GM03348 (cell line): ENCODE measurements around the gene CAB39L.
A peak's percentile ranks its signal among the peaks of the same experiment; 100 is the strongest.
"Not testable (repeated sequence)": the region's sequence is repeated elsewhere in the genome, so short reads cannot be mapped to it uniquely, and the experiment has no call there.

Experiments
- DNase-seq: peaks from one replicate; pipeline ENCODE4 v3.0.0; 2012; ENCODE audit warnings: low spot score

Gene CAB39L

DNA sequence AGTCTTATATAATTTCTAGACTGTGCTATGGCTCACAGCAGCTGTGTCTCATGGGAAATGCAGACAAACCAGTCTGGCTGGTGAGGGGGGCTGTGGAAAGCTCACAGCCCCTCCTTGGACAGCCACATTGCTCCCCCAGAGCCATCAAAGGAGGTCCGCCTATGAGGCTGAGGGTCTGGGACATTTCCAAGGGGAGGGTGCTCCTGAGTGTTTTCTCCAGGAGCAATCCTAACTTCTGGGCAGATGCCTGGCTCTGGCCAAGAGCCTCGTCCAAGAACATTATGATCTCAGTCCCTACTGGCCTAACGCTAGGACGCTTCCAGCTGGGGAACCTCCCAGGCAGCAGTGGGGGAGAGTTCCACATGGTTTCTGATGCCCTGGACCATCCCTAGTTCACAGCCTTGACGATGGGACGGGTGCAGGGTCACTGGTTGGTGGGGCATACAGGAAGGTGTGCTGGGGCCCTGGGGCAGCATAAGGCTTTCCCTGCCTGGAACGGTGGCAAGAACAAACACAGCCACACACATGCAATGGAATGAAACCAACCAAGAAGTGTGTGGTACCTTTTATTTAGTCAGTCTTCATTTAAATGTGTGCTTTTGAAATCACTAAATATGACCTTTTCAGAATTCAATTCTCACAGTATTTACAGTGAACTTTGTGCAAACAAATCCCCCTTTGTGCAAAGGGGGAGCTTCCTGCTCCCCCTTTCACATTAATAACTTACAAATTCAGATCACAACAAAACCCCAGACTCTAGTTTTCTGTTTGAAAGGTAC, 135.6 kb downstream of the CAB39L start:
- peak; percentile 83 for DNase-seq

DNA sequence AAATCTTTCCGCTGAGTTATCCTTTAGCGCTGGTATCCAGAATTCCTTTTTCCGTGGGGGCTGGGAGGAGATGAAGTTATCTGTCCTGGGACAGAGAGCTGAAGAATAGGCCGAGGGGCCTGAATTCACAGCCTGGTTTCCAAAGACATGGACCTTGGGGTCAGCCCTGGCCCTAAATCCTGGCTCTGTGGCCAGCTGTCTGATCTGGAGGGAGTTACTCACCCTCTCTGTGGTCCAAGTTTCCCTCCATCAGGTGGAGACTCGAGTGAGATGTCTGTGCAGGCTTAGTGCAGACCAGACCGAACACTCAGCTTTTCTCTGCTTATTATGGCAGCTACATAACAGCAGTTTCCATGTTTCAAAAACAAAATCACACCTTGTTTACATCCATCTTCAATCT, 136.5 kb downstream of the CAB39L start:
- DNase-seq: no peak

DNA sequence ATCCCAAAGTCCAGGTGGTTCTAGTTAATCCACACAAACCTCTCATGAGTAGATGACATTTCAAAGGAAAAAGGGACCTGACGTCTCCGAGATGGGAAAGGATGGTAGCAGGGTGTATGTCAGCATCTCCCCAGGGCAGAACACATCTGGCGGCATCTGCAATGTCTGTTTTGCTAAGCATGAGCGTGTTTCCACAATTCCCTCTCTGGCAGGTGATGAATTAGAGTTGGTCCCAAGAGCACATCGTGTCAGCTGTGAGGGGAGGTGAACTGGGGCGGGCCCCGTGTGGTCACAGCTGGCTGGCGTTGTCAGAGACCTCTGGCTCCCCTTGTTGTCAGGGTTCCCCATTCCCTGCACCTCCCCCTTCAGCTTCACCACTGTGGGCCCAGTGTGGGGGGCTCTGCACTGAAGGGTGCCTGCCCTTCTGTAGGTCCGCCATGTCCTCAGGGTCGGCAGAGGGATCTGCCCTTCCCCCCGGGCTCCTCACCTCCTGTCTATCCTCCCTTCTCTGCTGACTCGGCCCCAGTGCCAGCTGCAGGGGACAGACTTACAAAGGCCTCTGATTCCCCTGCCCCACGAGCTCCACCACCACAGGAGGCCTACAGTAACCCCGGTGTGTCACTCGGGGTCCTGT, 138.0 kb downstream of the CAB39L start:
- no peak for DNase-seq

DNA sequence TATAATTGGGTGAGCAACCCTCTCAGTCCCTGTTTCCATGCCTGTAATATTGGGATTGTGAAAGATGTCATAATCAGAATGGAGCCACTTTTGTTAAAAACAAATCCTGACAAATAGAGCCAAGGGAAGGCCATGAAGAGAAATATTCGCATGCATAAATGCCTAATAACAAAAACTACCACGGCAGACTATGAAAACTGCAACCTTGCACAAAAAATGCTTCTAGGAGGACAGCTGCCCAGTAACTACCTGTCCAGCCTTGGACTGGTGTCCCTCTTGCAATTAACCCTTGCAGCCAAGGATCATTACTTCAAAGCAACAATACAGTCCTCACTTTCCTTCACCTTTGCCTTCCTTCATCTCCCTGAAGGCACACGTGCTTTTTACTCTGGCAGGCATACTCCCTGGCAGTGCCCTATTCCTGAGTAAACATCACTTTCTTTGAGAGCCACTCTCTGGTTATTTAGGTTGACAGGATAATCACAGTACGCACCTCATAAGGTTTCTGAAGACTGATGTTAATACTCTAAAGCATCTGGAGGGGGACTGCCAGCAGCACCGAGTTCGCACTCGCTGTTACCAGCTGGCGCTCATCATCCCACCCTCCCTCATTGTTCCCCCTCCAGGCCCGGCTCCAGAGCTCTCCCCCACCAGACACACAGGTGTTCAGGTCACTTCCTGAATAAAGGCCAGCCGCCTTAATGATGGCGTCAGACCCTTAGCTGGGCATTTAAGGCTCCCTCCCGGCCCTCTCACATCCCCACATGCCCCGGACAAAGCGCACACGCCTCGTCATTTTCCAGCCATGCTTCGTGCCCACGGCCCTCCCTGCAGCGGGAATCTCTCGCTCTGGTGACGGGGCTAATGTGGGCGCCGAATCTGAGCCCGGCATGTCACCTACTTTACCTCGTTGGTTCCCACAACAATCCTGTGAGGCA, 138.8 kb downstream of the CAB39L start:
- DNase-seq: no peak

DNA sequence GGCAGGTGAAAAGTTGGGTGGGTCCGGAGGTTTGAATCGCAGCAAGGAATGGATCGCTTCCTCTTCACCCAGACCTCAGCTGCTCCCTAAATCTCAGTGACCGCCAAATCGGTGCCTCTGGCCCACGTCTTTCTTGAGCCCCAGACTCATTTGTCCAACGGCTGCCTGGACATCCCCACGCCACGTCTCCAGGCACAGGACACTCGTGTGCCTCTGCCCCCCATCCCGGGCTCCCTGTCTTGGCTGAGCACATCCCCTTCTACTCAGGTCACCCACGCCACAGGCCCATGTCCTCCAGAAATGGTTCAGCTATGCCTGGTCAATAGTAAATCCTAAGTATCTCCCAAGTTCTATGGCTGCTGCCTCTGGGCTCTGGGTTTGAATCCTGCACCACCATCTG, 139.5 kb downstream of the CAB39L start:
- DNase-seq: no peak

DNA sequence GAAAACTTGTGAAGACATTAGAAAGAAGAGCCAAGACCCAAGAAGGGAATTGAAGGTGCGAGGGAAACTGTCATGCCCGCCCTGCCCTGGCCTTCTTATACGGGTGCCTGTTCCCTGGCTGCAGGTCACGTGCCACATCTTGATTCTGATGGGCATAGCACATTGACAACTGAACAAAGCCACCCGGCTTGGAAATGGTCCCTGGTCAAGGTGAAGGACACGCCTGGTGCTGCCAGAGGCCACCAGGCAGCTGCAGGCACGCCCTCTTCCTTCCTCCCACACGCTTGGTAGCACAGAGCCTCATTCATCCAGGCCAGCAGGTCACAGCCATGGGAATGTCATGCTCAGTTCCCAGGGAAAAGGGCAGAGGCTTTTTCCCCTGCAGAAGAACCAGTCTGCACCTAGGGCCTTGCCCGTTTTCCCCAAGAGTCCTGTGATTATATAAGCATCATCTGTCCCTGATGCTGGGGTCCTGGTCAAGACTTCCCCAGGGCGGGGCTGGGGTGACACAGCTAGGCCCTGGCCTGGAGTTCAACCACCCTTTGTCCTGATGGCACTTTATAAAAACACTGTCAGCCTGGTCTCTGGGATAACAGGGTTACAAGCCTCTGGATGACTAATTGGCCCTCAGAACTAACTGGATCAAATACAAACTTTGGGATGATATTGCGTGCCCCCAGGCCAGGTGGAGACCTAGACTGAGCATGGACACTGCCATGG, 140.2 kb downstream of the CAB39L start:
- no peak for DNase-seq

DNA sequence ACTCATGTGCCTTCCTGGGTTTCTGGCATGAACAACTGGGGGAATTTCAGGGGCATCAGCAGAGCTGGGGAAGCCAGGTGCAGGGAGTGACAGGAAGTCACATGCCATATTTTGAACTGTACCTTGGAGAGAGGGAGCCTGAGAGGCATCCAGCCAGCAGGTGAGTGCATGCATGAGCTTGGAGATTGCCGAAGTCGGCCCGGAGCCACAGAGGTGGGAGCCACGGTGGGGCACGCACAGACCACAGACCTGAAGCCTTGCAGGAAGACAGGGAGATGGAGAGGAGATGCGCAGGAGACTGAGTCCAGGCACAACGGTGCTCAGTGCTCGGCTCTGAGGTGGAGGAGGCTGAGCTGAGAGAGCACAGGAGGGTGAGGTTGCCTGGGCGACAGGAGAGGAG, 141.0 kb downstream of the CAB39L start:
- no peak for DNase-seq

DNA sequence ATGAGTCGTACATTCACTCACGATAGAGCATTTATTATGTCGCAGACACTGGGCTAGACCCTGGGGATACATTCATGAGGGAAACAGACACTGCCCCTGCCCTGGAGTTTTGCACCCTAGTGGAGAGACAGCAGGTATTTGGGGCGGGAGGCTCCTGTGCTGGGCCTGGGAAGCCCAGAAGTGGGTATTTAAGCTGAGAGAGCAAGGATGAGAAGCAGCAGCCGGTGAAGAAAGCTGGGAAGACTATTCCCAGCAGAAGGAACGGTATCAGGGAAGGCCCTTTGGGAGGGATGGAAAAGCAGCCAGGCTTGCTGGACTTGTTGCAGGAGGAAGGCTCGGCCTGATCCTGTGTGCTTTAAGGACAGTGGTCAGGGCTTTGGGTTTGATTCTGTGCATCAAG, 141.6 kb downstream of the CAB39L start:
- no peak for DNase-seq

DNA sequence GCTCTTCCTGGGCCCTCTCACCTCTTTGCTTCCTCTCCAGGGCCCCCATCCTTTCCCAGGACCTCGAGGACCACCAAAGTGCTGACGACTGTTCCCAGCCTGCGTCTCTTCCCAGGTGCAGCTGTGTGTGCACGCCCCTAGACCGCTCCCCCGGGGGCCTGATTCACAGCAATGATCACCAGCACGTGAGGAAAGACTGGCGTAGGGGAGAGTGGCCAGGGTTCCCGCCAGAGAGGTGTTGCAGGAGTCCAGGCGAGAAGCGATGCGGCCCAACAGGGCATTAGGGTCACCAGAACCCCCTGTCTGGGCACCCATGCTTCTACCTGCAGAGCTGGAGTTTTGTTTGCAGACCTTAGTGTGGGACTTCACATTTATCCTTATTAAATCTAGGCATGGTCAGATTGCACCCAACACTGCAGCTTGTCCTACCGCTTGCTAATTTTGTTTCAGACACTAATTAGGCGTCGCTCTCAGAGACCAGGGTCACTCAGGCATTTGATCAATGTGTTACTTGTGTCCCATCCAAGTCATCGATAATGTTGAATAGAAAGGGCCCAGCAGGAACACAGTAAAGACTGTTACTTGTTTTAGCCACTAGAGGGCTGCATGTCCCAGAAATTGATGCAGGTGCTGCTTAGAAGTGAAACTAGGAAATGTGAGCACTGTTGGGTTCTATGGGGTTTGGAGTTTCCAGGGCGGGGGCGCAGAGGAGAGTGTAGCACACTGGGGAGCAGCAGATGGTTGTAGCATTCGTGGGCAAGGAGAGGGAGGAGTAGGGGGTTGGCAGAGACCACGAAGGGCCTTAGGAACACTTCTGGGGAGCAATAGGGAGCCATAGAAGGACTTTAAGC, 142.9 kb downstream of the CAB39L start:
- peak; percentile 84 for DNase-seq

DNA sequence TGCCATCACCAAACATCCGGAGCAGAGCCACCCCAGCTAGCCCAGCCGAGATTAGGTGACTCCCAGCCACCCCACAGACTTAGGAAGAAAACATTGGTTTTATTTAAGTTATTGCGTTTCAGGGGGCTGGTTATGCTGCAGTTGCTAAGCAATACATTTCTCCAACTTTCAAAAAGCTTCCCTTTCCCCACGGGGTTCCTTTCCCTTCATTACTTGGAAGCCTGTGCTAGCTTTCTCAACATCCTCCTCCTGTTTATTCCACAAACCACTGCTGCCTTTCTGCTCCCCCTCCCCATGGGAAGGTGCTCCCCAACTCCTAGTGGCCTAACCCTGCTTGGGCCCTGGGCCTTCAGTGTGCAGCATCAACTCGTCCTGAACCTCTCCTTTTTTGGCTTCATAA, 143.6 kb downstream of the CAB39L start:
- no peak for DNase-seq

DNA sequence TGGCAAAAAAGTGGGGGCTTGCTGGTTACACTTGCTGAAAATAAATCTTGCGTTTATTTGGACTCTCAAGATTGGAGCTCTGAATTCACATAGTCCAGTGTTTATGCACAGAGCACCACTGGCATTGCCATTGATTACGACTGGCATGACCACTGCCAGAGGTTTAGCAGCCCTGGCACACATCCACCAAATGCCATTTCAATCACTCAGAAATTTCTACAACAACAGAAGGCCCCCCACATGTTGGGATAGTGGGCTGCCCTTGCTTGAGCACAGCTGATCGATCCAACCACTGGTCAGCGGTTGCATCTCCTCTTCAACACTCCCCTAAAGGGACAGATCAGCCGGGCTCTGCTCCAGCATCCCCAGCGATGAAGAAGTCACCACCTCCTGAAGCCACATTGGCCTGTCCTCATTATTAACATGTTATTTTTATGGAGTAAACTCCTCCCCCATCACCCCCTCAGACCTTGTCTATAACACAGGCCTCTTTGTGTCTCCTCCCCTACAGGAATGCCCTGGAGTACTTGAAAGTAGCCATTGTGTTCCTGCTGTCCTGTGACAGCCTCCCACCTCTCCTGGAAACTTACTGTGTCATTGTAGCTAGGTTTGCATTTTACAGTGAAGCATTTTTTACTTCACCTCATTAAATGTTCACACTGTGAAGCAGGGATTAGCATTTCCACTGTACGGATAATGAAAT, 144.8 kb downstream of the CAB39L start:
- no peak for DNase-seq

DNA sequence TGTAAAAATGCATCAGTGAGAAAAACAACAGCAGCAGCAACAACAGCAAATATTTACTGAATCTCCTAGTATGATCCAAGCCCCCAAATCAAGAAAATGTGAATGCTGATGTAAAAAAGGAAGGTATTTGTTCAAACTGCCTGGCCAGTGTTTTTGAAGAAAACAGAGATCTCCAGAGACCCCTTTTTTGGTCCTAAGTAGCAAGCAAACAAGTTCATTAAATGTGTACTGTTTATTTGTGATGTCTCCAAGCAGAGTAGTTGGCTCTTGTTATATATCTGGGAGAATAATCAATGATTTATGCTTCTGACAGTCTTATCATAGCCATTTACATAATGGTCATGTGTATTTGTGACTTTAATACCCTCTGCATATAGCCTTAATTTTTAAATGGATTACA, 145.4 kb downstream of the CAB39L start:
- no peak for DNase-seq

DNA sequence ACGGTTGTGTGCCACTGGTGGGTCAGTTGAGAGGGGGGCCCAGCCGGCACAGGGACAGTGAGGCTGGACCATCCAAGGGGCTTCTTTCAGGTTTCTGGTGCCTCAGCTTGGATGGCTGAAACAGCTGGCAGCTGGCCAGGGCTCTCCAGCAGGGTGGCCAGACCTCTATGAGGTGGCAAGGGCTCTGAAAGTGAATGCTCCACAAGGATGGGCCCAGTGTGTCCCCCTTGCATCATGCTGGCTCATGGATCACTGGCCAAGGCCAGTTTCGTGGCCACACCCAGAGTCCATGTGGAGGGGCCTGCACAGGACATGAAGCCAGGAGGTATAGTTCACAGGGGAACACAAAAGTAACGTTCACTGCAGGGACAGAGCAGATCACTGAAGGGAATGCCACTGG, 146.5 kb downstream of the CAB39L start:
- no peak for DNase-seq

DNA sequence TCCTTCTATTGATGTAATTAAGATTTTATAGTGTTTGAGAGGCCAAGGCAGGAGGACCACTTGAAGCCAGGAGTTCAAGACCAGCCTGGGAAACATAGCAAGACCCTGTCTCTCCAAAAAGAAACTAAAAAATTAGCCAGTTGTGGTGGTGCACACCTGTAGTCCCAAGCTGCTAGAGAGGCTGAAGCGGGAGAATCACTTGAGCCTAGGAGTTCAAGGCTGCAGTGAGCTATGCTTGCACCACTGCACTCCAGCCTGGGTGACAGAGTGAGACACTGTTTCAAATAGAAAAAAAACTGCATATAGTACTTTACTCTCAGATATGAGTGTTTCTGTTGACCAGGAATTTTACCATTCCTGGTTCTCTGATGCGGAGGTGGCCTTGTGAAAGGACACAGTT, 147.2 kb downstream of the CAB39L start:
- DNase-seq: no peak

DNA sequence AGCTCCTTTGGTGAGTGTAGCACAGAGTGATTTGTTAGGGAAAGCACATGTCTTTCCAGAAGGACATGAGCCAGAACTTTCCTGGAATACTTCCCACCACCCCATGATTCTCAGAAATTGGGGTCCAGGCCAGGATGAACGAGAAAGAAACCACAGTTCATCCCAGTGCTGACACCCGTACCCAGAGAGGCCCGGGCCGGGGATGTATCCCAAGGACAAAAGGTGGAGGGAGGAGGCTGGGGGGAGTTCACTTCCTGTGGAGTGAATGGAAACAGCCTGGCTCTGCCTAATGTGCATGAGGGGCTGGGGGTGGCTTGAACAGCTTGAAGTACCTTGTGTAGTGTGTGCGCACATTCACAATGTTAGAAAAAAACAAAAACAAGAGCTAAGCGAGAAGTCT, 148.6 kb downstream of the CAB39L start:
- DNase-seq: no peak

DNA sequence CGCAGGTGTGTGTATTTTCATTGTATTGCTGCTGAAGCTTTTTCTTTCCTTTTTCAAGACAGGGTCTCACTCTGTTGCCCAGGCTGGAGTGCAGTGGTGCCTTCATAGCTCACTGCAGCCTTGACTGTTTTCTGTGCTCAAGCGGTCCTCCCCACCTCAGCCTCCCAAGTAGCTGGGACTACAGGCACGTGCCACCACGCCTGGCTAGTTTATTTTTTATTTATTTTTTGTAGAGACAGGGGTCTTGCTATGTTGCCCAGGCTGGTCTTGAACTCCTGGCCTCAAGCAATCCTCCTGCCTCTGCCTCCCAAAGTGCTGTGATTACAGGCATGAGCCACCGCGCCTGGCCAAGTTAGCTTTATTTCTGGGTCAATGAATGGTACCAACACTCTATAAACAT, 149.1 kb downstream of the CAB39L start:
- DNase-seq: not testable (repeated sequence)

DNA sequence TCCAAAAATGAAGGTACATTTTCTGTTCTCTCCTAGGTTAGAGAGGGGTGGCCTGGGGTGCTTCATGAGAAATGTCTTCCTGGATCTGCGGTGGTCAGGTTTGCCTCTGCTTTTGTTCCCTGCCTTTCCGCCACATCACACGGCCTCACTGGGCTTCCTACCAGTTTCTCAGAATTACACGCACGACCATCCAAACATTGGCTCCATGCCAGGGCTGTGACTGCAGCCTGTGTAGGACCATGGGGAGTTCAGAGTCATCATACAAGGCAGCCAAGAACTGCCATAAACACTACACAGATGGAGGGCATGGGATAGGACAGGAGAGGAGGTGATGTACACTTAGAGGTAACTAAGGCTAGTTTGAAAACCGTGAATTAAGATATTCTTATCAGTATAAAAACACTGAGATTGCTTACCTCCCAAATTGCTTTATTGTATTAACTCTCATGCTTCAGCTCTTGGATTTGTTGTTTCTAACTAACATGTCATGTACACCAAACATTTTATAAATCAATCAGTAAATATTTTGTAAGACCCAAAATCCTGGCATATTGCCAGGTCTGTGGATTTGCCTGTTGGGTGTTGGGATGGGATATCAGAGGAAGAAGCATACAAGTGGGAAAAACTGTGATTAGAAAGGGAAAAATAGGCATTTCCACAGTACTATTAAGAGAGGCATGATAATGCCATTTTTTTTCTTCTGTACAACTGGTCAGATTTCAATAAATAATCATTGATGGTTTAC, 150.9 kb downstream of the CAB39L start:
- DNase-seq: no peak

DNA sequence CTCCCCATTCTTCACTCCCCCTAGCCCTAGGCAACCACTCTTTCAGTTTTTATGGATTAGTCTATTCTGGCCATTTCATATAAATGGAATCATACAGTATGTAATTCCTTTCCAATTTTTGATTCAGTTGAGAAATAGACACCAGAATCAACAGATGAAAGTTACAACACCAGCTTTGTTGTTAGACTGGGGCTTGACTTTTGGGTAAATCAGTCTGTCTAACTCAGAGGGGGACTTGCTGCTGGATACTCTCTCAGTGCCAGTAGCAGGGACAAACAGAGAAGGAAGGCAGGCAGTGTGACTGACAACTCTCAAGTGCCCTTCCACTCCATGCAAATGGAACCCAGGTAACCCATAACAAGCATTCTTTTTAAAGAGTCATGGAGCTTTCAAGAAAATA, 155.4 kb downstream of the CAB39L start:
- no peak for DNase-seq

DNA sequence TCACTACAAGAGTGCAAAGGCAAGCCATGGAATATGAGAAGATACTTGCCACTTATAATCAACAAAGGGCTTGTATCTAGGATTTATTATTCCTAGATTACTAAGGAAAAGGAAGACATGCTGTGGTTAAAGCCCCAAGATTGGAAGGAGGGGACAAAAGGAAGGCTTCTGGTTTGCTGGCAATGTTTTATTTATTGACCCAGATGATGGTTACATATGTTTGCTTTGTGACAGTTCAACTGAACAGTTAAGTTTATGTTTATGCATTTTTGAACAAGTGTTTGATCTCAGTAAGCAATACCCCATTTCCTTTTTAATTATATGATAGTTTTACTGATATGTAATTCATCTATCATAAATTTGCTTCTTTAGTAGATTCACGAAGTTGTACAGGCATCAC, 155.9 kb downstream of the CAB39L start:
- DNase-seq: no peak

DNA sequence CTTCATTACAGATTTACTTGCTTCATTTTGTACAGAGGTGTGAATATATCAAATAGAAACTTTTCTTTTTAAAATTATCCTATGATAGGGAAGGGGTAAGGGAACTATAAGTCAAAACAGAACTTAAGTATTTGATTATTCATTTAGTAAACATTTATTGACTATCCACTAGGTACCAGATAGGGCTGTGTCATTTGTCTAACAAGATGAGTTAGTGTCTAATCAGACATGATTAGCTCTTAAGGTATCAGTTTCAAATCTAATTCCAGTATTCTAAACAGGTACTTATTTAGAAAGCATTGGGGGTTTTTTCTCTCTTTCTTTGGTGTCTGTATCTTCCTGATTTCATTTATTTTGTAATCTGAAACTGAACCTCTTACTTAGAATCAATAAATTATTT, 164.0 kb downstream of the CAB39L start:
- DNase-seq: no peak
